Hepatocyte (in vitro differentiated cells): ENCODE data around the gene SPNS2. TPM values are rescaled to one million over a fixed set of nuclear protein-coding genes. Genes with fewer than 3 reads are reported as not detected.

Experiments used
- DNase-seq: peaks from one replicate; pipeline ENCODE4 v3.0.0-alpha.2; 2016; ENCODE audit warnings: low spot score
- H2AFZ ChIP-seq: fragments of 200-600 bp; sonication (generic); 2 replicates; pipeline ENCODE4 v1.6.0; 2016; ENCODE audit warnings: antibody characterized with exemption, mild to moderate bottlenecking
- H3K27ac ChIP-seq: fragments of 200-600 bp; sonication (generic); 2 replicates; pipeline ENCODE4 v1.5.1; 2016; ENCODE audit warnings: mild to moderate bottlenecking
- H3K27me3 ChIP-seq: fragments of 200-600 bp; sonication (generic); 2 replicates; pipeline ENCODE4 v1.6.1; 2016
- H3K36me3 ChIP-seq: fragments of 200-600 bp; sonication (generic); replicated peaks from 2 replicates; pipeline ENCODE4 v1.5.1; 2016; ENCODE audit warnings: low read depth; ENCODE audit not compliant: insufficient read depth
- H3K4me1 ChIP-seq: fragments of 200-600 bp; sonication (generic); 2 replicates; pipeline ENCODE4 v1.5.1; 2016; ENCODE audit warnings: mild to moderate bottlenecking, moderate library complexity; ENCODE audit not compliant: insufficient read depth
- H3K4me2 ChIP-seq: fragments of 200-600 bp; sonication (generic); 2 replicates; pipeline ENCODE4 v1.6.0; 2016
- H3K4me3 ChIP-seq: fragments of 200-600 bp; sonication (generic); 2 replicates; pipeline ENCODE4 v1.5.1; 2016; ENCODE audit warnings: mild to moderate bottlenecking
- H3K79me2 ChIP-seq: fragments of 200-600 bp; sonication (generic); 2 replicates; pipeline ENCODE4 v1.6.0; 2017; ENCODE audit warnings: mild to moderate bottlenecking
- H3K9me2 ChIP-seq: fragments of 200-600 bp; sonication (generic); replicated peaks from 2 replicates; pipeline ENCODE4 v1.6.0; 2017; ENCODE audit warnings: mild to moderate bottlenecking; ENCODE audit not compliant: insufficient read depth
- H3K9me3 ChIP-seq: fragments of 200-600 bp; sonication (generic); 2 replicates; pipeline ENCODE4 v1.5.1; 2016; ENCODE audit warnings: low read depth, mild to moderate bottlenecking
- H4K20me1 ChIP-seq: fragments of 200-600 bp; sonication (generic); 2 replicates; pipeline ENCODE4 v1.6.0; 2016; ENCODE audit warnings: mild to moderate bottlenecking; ENCODE audit not compliant: insufficient read depth, poor library complexity, severe bottlenecking
- CTCF ChIP-seq: fragments of 200-600 bp; sonication (generic); IDR thresholded peaks from 2 replicates; pipeline ENCODE4 v1.5.1; 2016; ENCODE audit warnings: antibody characterized with exemption, mild to moderate bottlenecking; ENCODE audit not compliant: poor library complexity
- EZH2 ChIP-seq: fragments of 200-600 bp; sonication (generic); IDR thresholded peaks from 2 replicates; pipeline ENCODE4 v1.6.1; 2016; ENCODE audit warnings: antibody characterized with exemption, mild to moderate bottlenecking, borderline replicate concordance
- EZH2phosphoT487 ChIP-seq: fragments of 200-600 bp; sonication (generic); IDR thresholded peaks from one replicate; pipeline ENCODE4 v1.6.1; 2018; ENCODE audit warnings: antibody characterized with exemption, mild to moderate bottlenecking, low read depth, moderate library complexity; ENCODE audit not compliant: unreplicated experiment, severe bottlenecking
- WGBS: methylation state at CpG from one replicate; pipeline ENCODE4 v1.1.6; 2016; ENCODE audit warnings: low lambda C conversion rate; ENCODE audit errors: missing lambda C conversion rate; 5-methylcytosine and 5-hydroxymethylcytosine counted together
- polyA plus RNA-seq: library from polyadenylated mRNA; unstranded; fragments of >200 nt; fragmentation: Nextera tagmentation; extraction: Ambion mirVana; gene quantifications from 2 replicates; pipeline ENCODE4 v1.2.1, GENCODE V29; 2016
- total RNA-seq: library from RNA; depleted of rRNA; stranded (reverse); fragments of >200 nt; gene quantifications from 2 replicates; pipeline ENCODE4 v1.2.3, GENCODE V29; 2014

SPNS2 gene
- total and polyA plus RNA-seq, 2 experiments from 2014 or later, result 5.6 to 10.3 TPM

- Histone ChIP-seq H3K27me3 (no peaks in the 10 kb centered on the region), H3K9me2 (no peaks in the 10 kb centered on the region), H3K4me1 (peaks cover 47% of the 10 kb centered on the region), H3K36me3 (no peaks in the 10 kb centered on the region), H3K4me3 (no peak overlapping the region), H3K4me2 (peak overlapping the region; percentile 29), H3K9me3 (no peaks in the 10 kb centered on the region), H3K27ac (peak overlapping the region; percentile 72), H3K79me2 (no peaks in the 10 kb centered on the region), H2AFZ (no peak overlapping the region), H4K20me1 (no peaks in the 10 kb centered on the region)
- TF ChIP-seq EZH2, result no peak
- no peak for TF ChIP-seq EZH2phosphoT487
- TF ChIP-seq CTCF, result no peak
- WGBS, result 90% methylated on average over 17 of the region's 19 CpGs
- DNase-seq, result no peak
These were observed 22.1 kb upstream of the SPNS2 start for GRCh38 chr17:4476511-4477070.

- WGBS, result 78% methylated on average over 8 of the region's 10 CpGs
- H3K36me3 ChIP-seq, result no peaks in the 10 kb centered on the region
- H4K20me1 ChIP-seq, result no peaks in the 10 kb centered on the region
- no peaks in the 10 kb centered on the region for H3K79me2 ChIP-seq
- H2AFZ ChIP-seq, result no peak overlapping the region
- DNase-seq, result no peak
- H3K27ac ChIP-seq, result peak overlapping the region; percentile 72
- no peak overlapping the region for H3K4me2 ChIP-seq
- H3K9me3 ChIP-seq, result no peaks in the 10 kb centered on the region
- no peak overlapping the region for H3K4me3 ChIP-seq
- H3K27me3 ChIP-seq, result no peaks in the 10 kb centered on the region
- no peak for TF ChIP-seq EZH2phosphoT487
- no peak for TF ChIP-seq CTCF
- no peak for TF ChIP-seq EZH2
- H3K4me1 ChIP-seq, result peaks cover 48% of the 10 kb centered on the region
- no peaks in the 10 kb centered on the region for H3K9me2 ChIP-seq
These were observed 21.4 kb upstream of the SPNS2 start for GRCh38 chr17:4477255-4477791.

- peaks cover 59% of the 10 kb centered on the region for H3K4me1 ChIP-seq
- 91% methylated on average over 11 of the region's 11 CpGs for WGBS
- H3K36me3 ChIP-seq, result no peaks in the 10 kb centered on the region
- H3K27ac ChIP-seq, result no peak overlapping the region
- DNase-seq, result no peak
- no peaks in the 10 kb centered on the region for H3K9me2 ChIP-seq
- TF ChIP-seq EZH2phosphoT487, result no peak
- no peak for TF ChIP-seq CTCF
- TF ChIP-seq EZH2, result no peak
- no peak overlapping the region for H3K4me3 ChIP-seq
- H2AFZ ChIP-seq, result no peak overlapping the region
- no peaks in the 10 kb centered on the region for H3K27me3 ChIP-seq
- no peaks in the 10 kb centered on the region for H3K9me3 ChIP-seq
- no peaks in the 10 kb centered on the region for H4K20me1 ChIP-seq
- no peak overlapping the region for H3K4me2 ChIP-seq
- H3K79me2 ChIP-seq, result no peaks in the 10 kb centered on the region
These were observed 20.3 kb upstream of the SPNS2 start for GRCh38 chr17:4478318-4478830.
